ENCODE results near the gene AIF1L.

DNA sequence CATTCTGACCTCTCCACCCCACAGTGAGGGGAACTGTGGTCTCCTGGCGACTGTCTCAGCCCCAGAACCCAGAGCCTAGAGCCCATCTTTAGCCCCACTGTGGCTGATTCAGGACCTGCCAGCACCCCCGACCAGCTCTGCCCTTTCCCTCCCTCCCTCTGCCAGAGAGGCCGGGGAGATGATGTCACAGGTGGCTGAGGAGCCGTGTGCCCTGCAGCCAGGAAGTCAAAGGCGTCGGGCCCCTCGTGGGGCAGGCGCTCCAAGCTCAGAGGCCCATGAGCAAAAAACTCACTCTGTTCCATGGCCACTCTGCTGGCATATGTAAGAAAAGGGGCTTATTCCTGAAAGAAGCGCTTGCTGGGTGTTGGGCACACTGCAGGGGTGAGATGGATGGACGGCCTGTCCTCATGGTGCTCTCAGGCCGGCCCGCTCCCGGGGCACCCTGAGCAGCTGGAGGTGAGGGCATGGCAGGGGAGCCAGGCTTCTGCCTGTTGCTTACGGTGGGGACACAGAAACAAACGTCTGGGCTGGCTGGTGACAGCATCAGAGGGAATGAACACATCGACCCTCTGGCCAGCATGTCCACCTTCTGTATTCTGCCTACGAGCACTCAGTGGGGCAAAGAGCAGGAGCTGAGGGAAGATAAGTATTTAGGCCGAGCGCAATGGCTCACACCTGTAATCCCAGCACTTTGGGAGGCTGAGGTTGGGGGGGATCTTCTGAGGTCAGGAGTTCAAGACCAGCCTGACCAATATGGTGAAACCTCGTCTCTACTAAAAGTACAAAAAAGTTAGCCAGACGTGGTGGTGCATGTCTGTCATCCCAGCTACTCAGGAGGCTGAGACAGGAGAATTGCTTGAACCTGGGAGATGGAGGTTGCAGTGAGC, 46.3 kb upstream of the AIF1L start:
- TF ChIP-seq EZH2 (IDR thresholded peaks at IDR 0.05; ENCODE audit: borderline replicate concordance): no peak
- TF ChIP-seq, protein P1, sequence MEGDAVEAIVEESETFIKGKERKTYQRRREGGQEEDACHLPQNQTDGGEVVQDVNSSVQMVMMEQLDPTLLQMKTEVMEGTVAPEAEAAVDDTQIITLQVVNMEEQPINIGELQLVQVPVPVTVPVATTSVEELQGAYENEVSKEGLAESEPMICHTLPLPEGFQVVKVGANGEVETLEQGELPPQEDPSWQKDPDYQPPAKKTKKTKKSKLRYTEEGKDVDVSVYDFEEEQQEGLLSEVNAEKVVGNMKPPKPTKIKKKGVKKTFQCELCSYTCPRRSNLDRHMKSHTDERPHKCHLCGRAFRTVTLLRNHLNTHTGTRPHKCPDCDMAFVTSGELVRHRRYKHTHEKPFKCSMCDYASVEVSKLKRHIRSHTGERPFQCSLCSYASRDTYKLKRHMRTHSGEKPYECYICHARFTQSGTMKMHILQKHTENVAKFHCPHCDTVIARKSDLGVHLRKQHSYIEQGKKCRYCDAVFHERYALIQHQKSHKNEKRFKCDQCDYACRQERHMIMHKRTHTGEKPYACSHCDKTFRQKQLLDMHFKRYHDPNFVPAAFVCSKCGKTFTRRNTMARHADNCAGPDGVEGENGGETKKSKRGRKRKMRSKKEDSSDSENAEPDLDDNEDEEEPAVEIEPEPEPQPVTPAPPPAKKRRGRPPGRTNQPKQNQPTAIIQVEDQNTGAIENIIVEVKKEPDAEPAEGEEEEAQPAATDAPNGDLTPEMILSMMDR (IDR thresholded peaks at IDR 0.05; ENCODE audit: poor library complexity): no peak
